HPDE6-E6E7 (cell line): Measurements from ENCODE around the gene NAALADL2.

Source experiments
- DNase-seq: peaks from one replicate; pipeline ENCODE4 v3.0.0; 2011; ENCODE audit warnings: missing footprints; ENCODE audit errors: extremely low spot score

The NAALADL2 gene

DNA sequence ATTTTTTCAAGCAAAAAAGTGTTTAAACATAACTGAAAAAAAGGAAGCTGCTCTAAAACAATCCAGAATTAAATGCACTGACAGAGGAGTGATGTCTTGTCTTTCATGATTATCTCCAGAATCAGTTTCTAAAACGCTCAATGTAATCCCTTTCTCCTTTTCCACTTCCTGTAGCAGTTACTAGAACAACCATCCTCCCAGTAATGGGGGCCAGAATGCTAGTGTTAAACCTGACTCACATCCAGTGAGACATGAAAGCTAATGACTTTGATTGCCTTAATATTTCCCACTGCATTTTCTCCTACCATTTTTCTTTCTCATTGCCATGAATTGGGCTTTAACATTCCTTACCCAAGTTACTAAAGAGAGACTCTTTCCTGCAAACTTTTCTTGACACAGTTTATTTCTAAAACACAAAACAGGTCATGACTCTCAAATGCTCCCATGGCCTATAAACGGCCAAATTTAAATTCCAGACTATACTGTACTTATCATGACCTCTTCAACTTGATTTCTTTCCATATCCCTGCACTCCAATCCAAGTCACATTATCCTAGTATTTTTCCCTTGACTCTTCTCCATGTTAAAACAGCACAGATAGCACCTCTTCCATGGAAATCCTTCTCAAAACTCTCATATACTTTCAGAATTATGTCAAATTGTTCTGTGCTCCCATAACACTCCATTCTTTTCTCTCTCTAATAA lies 341.4 kb downstream of the NAALADL2 start:
- no peak for DNase-seq

DNA sequence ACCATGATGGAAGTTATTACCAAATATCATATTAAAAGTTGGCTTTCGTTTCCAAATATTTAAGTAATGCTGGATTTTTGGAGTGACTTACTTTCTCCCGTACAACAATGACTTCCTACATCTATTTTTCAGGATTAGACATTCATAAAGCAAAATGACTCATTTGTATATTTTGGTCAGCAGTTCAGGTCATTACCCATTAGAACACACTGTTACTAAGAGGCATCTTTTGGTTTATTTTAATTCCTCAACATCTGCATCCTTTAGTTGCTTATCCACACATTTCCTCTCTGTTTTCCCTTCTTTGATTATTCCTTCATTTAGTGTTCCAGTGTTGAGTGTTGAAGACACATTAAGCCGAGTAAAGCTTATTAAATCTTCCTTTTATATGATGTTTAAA lies 348.2 kb downstream of the NAALADL2 start:
- no peak for DNase-seq

DNA sequence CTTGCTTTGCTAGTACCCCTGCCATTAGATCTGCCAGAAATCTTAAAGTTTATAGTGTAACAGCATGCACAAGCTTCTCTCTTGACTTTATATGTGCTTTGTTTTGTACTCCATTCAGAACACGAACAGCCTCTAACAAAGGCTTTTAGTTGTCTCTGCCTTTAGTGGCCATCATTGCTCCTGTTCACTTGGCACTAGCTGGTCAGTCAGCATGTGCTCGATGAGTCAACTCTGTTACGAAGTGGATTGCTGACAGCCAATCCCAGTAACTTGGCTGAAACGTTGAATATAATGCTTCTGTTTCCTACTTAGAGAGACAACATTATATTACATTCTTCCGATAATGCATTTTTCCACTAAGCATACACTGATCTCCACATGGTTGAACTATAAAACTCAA lies 349.2 kb downstream of the NAALADL2 start:
- DNase-seq, result no peak

DNA sequence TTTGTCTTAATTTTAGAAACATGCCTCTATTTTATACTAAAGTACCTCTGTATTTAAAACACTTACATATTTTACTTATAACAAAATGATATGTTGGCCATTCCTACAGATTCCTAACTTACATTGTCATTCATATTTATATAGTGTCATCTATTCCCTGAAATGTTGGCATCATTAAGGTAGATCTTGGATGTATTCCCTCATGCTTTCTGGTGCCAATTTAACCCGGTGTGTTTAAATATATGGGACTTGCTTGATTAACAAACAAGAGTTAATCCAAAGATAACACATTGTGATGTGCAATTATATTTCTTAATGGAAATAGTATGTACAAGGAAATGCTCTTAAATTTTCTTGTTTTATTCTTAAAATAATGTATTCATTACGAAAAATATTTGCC lies 352.3 kb downstream of the NAALADL2 start:
- DNase-seq, result no peak

DNA sequence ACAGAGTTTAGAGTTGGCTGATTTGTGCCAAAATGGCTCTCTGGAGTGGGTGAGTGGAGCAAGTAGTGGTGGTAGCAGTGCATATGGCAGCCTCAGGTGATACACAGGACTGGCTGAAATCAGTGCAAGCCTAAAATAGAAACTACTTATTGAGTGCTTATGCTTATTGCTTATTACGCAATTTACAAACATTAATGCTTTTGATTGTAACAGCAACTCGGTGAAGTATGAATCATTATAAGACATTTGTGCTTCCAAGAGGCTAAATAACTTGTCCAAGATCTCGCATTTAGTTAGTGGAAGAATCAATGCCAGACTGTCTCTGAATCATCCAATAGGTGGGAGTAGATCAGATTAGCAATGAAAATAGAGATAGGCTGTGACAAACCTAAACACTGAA lies 353.8 kb downstream of the NAALADL2 start:
- no peak for DNase-seq

DNA sequence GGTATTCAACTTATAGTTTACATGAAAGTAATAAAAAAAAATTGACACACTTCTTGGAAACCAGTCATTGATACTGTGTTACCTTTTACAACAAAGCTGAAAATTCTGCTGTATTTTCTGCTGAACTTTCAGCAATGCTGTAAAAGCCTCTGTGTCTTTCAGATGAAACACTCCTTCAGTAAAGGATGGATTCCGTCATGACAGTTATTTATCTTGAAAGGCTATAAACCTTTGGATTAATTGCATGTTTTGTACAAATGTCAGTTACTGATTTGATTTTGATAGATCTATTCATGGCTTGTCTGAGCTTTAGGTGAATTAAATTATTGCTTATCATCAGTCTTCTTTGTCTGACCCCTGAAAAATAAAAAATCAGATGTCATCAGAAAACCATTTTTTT lies 355.1 kb downstream of the NAALADL2 start:
- DNase-seq, result no peak

DNA sequence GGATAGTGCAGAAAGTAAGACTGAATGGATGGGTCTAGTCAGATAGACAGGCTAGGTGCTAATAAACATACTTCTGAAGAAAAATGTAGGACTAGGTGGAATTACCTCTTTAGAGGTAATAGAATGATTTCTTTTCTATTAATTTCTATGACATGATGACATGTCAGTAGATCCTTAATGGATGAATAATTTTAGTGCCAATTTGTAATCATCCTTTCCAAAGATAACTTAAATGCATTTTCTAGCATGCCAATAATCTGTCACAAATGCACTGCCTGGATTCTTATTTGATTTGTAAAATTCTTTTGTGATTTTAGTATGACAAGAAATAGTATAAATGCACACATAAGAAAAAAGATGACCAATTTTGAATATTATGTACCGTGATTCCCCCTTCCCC lies 356.7 kb downstream of the NAALADL2 start:
- DNase-seq, result no peak

DNA sequence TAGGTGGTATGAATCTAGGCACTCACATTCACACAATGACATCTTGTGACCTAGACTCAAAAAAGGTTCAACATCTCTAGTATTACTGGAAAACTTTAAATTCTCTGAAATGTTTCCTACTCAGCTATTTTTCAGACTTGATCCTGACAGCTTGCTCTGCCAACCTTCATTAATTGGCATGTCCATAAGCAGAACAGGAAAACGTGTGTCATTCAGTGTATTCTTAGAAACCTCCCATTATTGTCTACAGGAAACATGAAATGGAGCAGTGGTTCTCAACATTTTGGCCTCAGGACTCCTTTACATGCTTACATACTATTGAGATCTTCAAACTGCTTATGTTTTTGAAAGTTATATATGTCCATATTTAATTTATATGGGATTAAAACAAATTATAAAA lies 363.2 kb downstream of the NAALADL2 start:
- DNase-seq, result no peak

DNA sequence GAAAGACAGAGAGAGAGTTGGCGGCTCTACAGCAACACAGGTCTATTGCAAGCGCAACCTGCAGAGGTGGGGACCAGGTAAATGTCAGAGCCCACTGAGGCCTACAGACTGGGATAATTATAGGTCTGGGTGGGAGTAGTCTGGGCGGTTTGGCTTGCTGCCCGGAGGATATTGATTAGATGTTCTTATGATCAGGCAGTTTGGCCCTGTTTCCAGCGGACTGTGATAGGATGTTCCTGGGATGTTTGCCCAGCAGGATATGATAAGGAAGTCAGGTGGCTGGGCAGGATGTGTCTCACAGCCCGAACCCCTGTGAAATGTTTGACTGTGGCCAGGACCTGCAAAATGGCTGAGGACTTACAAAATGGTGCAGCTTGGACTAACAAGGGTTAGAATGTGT lies 364.9 kb downstream of the NAALADL2 start:
- no peak for DNase-seq

DNA sequence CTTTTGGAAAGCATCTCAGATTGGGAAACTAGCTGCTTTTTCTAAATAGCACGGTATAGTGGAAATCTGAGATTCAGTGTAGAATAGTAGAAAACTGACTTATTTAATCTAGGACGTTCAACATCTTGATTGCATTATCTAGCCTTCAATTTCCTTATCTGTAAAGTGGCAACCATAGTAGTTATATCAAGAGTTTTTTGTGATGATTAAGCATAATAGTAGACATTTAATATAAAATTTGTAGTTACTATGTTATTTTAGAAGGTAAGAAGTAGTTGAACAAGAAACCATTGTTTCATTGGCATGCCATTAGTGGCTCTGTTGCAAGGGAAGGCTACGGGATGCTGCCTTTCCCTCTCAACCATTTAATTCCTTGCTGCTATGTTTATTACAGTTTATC lies 367.3 kb downstream of the NAALADL2 start:
- no peak for DNase-seq

DNA sequence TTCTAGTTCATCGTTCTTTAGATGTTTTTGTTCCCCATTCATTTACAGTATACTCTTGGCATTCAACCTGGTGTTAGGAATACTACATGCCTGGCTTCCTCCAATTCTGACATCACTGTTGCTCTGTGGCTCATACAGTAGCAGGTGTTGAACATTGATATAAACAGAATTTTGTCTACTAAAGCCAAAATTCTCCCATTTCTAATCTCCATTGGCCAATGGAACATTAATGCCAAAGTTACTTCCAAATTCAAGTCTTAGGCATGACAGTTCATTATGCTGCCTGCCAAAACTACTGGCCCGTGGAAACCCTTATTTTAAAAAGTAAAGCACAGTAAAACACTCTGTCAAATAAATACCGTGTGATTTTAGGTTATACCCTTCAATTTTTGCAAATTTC lies 368.0 kb downstream of the NAALADL2 start:
- no peak for DNase-seq

DNA sequence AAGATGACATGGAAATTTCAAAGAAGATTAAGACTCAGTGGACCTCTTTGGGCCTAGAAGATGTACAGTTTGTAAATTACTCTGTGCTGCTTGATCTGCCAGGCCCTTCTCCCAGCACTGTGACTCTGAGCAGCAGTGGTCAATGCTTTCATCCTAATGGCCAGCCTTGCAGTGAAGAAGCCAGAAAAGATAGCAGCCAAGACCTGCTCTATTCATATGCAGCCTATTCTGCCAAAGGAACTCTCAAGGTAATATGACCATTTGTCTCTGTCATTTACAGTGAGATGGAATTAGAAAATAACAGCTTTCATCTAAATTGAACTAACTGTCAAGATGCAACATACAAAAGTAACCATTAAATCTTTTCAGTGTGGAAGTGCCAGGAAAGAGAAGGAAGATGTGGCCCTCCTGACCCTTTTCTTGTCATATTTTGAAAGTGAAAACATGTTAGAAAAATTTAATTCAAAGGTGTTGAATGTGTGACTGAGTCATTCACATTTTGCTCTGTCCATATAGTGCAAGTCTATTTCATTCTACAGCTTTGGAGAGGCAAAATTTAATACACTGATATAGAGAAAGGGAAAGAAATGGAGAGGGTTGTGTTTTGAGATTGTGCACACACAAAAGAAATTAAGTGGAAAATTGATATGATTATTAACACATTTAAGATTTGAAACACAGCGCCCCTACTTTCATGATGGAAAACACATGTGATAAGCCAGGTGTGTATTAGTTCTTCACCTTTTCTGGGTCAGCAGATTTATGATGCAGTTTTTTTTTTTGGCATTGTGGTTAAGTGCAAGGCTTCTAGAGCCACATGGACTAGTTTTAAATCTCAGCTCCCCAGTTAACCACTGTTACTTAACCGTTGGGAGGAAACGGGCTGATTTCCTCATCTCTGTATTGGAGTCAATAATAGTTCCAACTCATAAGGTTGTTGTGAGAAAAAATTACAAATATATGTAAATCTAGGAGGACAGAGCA lies 375.1 kb downstream of the NAALADL2 start:
- no peak for DNase-seq

DNA sequence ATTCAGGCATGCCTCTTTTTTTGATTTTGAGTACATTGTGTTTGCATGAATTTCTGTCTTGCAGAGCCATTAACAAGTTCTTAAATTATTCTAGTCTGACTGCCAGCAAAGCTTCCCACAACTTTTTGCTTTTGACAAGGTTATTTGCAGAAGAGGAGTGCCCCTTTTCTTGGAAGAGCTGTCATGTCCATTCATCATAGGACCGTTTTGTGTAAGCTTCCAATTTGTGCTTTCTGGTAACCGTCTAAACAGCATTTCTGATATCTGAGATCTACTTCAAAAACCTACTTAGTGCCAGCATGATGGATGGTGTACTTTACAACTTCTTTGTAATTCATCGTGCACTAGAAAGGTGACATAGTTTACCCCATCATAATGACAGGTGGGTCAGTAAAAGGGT lies 379.7 kb downstream of the NAALADL2 start:
- no peak for DNase-seq

DNA sequence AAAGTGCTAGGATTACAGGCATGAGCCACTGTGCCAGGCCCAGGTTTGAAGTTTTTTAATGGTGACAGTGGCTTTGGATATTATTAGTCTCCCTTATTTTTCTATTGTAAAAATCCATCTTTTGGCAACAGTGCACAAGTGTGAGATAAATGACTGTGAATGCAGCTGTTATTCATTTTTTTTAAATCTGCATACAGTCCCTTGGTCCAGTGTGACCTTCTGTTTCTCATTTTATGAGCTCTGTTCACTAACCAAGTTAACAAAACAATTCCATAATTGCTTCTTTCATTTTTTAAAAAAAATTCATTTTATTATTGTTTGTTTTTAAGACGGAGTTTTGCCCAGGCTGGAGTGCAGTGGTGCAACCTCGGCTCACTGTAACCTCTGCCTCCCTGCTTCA lies 381.8 kb downstream of the NAALADL2 start:
- no peak for DNase-seq

DNA sequence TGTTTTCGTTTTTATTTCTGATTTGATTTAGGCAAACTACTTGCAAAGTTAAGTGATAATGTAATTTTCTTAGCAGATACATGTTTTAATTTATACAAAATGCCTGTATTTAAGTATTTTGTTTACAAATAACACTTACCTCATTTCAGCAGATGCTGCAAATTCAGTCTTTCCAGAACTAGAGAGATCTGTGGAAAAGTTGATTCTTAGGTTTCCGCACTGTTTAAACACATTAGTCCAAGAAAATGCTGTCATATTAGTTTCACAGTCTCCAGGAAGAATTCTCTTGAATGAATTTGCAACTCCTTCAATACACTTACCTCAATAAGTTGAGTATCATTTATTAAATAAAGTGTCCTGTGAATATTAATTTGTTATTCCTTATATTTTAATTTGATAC lies 383.1 kb downstream of the NAALADL2 start:
- no peak for DNase-seq

DNA sequence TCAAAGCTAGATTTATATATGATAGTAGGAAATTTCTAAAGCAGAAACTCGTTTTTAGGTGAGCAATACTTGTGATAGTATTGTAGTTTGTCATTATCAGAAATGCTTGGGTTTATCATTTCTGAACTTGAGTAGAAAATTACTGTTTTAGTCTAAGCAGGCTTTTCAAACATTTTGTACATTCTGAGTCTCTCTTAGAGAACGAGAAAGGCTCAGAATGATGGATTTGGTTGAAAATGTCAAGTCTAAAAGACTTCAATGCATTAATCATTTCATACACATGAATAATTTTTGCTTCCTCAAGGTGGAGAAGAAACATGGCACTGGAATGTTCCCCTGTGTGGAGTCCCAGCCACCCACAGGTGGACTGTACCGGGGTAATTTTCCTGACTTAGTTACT lies 387.1 kb downstream of the NAALADL2 start:
- DNase-seq, result no peak

DNA sequence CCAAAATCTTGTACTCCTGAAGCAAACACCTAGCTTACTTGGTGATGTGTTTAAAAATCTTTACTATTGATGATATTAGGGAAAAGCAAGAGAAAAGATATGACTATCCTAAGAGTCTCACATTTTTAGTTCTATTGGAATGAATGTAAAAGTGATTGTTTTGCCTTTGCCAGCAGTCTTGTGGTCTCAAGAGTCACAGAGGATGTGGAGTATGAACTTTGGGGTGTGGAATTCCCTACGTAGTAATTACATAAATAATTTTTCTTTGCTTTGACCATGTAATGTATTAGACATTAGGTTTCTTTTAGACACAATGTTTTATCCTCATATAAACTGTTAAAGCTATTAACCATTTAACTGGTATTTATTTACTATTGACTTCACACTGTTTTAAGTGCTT lies 387.6 kb downstream of the NAALADL2 start:
- no peak for DNase-seq

DNA sequence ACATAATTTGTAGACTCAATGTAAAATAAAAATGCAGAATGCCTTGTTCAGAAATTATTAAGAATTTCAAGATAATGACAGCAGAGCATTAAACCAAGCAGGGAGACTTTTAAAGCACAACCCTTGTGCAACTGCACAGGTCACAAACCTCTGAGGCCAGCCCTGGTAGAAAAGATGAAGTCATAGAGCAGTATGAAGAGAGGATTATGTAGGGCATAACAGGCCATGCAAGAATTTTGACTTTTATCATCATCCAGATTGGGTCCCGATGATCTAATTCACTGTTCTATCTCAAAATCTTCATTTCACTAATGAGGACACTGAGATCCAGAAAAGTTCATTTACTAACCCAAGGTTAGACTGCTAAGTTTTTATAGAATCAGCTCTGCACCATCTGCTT lies 388.5 kb downstream of the NAALADL2 start:
- DNase-seq, result no peak

DNA sequence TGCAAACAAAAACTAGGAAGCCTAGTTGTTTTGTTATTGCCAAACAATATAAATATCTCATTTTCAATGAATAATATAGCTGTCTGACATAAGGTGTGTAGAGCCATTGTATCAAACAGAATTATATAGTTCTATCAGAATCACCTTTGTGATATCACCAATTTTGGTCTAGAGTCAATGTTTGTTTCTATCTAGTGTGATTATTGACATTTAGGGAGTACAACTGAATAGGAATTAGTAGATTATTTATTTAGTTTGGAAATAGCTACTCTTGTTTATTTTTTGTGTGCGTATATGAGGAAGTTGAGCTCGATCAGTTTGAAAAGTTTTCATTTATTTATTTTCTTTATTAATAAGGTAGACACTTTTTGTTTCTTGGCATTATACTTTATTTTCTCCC lies 389.7 kb downstream of the NAALADL2 start:
- no peak for DNase-seq

DNA sequence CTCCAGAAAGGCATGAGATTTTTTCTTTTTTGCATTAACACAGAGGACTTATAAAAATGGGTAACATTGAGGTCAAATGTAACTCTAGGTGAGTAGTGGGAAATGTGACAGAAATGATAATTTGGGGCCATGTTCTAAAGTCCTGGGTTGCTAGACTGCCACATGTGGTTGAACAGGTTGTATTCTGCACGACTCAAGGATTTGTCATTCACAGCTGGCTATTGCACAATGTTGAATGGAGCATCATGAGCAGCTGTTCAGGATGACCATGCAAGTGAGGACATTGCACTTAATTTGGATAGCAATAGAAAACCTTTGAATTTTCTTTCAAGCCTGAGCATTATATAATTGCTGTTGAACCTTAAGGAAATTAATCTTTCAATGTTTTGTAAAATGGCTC lies 396.6 kb downstream of the NAALADL2 start:
- peak; percentile 17 for DNase-seq

DNA sequence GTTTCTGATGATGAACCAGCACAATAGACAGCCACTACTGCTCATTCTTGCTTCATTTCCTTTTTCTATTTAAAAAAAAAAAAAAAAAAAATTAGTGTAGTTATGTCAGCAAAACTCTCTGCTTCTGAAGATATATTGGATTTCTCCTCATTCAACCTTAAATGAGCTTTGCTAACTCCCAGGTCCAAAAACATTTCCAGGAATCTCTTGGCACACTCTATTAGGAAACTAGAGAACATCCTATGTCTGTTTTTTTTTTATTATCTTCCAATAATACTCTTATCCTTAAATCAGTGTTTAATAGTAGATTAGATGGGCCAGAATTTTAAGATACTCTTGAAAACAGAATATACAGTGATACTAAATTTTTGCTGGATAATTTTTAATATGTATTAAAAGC lies 398.0 kb downstream of the NAALADL2 start:
- DNase-seq, result no peak

DNA sequence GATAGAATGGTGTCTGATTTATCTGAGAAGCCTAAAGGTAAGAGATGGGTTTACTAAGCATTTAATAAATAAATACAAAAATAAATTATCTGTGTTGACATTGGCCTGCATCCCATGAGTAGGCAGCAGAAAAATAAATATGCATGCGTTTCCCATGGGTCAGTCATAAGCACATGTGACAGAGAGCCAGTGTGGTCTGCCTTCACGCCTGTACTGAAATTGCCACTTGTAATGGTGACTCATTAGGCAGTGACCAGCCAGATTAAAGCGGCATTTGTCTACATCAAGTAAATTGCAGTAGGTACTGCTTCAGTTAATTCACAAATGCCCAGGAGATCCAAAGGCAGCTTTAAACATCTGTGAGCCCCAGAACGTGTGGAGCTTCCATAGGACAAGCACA lies 399.6 kb downstream of the NAALADL2 start:
- no peak for DNase-seq

DNA sequence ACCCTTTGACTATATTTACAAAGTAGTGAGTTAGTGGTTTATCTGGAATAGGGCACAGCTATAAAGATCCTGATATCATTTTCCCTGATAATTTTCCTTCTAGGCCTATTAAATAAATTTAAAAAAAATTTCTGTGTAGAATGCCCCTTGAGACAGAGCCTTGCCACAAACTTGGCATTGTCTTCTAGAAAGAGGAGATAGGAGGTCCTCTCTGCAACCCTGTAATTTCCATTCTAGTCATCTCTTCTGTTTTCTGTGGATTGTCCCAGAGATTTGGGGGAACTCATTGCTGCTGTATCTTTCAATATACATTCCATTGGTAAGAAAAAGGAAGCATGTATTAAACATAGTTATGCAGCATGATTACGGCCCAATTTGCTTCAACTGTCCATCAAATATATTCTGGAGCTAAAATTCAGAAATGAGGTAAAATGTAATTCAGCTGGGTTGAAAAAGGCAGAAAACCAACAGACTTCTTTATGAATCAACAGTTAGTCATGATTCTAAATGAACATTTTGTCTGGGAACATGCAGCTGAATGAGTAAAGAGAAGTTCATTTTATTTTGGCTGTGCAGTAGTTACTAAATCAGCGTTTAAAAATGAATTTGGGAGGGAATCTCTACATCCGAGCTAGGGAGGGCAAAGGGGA lies 401.1 kb downstream of the NAALADL2 start:
- no peak for DNase-seq
